Measurements from ENCODE around the gene HMBS.
"Not testable (repeated sequence)": the region's sequence is repeated elsewhere in the genome, so short reads cannot be mapped to it uniquely, and the experiment has no call there.

GRCh38 chr11:119059128-119059527 lies 25.6 kb upstream of the HMBS start:
- not testable (repeated sequence) for TF ChIP-seq POLR2AphosphoS5 (IDR thresholded peaks at IDR 0.05; ENCODE audit: low read depth)
- TF ChIP-seq, protein P1, sequence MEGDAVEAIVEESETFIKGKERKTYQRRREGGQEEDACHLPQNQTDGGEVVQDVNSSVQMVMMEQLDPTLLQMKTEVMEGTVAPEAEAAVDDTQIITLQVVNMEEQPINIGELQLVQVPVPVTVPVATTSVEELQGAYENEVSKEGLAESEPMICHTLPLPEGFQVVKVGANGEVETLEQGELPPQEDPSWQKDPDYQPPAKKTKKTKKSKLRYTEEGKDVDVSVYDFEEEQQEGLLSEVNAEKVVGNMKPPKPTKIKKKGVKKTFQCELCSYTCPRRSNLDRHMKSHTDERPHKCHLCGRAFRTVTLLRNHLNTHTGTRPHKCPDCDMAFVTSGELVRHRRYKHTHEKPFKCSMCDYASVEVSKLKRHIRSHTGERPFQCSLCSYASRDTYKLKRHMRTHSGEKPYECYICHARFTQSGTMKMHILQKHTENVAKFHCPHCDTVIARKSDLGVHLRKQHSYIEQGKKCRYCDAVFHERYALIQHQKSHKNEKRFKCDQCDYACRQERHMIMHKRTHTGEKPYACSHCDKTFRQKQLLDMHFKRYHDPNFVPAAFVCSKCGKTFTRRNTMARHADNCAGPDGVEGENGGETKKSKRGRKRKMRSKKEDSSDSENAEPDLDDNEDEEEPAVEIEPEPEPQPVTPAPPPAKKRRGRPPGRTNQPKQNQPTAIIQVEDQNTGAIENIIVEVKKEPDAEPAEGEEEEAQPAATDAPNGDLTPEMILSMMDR (IDR thresholded peaks at IDR 0.05; ENCODE audit: insufficient read depth, low read length): not testable (repeated sequence)

All from HL-60 (cell line).